Stimulated activated CD8-positive, alpha-beta memory T cell treated with anti-CD3 and anti-CD28 coated beads, Interleukin-7, amount 100 ng/mL, for 4 hours (primary cell): ENCODE data around the gene SUPT4H1.
"Not testable (repeated sequence)": the region's sequence is repeated elsewhere in the genome, so short reads cannot be mapped to it uniquely, and the experiment has no call there.

ENCODE experiments used
- DNase-seq, 2 donors: peaks; one replicate each; pipeline ENCODE4 v3.0.0-alpha.2; 2020; ENCODE audit warnings: low read depth in 2 of 2

The SUPT4H1 gene

GRCh38 chr17:58351831-58352595 is at the start of gene SUPT4H1:
SUPT4H1 (minus strand) TSS chr17:58352201; CDS start chr17:58352135, 66 bp downstream.
- DNase-seq = peak; percentile 82 to 89

GRCh38 chr17:58401287-58401686 is 49.3 kb upstream of the SUPT4H1 start:
- DNase-seq = no peak

DNA sequence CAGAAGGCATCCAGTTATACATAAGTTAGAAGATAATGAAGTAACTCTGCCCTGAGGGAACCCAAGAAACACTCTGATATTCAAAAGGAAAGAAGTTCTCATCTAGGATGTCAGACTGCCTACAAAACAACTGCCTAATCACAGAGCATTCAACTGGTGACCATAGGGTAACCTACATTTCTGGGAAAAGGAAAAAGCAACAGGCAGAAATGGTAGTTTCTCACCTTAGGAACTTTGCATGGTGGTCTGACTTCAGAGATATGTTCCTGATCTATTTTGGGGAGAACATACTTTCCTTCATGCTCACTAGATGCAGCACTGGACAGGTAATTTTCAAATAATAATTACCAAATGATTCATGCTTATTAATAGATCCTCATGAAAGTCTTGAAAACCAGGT is 48.8 kb upstream of the SUPT4H1 start:
- DNase-seq = no peak

DNA sequence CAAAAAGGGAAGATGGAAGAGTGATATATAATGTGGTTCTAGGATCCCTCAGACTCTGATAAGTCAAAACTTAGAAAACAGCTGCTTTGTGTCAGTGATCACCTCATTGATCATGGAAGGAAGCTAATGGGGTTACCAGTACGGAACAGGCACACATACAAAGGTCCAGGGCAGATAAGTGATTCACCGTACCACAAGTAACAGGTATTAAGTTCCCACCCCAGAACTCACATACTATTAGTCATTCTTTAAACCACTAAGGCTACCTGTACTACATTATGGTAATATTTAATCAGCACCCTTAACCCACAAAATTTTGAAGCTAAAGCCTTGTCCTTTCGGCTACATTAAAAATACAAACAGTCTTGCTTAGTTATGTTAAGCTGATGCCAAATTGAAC is 48.0 kb upstream of the SUPT4H1 start:
- no peak for DNase-seq

GRCh38 chr17:58398574-58399266 is 46.7 kb upstream of the SUPT4H1 start:
- DNase-seq = no peak

GRCh38 chr17:58397421-58397820 is 45.4 kb upstream of the SUPT4H1 start:
- not testable (repeated sequence) for DNase-seq

GRCh38 chr17:58396173-58396572 is 44.2 kb upstream of the SUPT4H1 start:
- no peak for DNase-seq

DNA sequence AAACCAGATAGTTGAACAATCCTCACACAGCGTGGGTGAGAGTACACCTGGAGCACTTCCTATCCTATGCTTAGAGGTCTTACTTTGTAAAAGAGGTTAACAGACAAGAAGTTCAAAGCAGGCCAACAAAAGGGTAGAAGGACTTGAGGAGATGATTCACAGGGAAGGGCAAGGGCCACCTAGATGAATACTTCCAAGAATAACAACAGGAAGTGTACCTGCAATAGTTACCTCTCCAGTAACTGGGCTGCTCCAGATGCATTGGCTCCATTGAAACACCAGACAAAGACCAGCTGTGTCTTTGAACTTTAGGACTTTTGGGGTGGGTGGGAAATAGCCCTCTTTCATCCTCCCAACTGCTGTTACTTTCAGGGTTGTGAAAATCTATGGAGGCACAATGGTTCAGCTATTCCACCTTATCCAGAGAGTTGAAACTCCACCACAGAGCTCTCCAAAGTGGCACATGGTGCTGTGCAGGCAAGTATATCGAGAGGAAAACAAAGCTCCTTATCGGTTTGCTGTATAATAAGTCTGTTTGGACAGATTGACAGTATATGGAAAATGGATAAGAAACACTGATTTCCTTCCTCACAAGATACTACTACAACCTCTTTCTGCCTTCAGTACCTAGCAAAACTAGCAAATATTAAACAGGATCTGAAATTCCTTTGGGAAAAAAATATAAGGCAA is 42.7 kb upstream of the SUPT4H1 start:
- DNase-seq = no peak

DNA sequence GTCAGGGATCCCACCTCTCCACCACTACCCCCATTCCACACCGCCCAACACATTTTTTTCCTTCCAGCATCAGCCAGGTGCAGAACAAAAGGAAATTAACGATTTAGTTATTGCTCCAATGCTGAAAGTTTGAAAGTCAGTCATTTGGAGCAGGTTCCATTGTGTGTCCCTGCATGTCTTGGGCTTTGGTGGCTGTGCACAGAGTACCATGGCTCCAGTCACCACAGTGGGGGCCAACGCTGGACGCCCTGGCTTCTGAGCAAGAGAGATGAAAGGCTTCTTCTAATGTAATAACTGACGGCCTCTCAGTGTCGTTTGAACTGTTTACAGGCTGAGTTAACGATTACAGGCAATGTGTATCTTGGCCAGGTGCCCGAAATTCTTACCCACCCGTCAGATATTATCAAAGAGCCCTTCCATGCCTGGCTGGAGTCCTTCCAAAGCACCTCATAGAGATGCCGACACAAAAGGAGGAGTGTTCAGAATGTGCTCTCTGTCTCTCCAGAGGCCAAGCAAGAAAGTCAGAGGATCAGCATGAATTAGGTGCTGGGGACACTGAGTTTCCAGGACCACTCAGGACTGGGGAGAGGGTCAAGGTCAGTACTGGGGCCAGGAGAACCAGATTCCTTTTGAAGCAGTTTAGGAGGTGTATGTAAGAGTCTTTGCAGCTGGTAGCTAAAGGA is 39.4 kb upstream of the SUPT4H1 start:
- DNase-seq = no peak

DNA sequence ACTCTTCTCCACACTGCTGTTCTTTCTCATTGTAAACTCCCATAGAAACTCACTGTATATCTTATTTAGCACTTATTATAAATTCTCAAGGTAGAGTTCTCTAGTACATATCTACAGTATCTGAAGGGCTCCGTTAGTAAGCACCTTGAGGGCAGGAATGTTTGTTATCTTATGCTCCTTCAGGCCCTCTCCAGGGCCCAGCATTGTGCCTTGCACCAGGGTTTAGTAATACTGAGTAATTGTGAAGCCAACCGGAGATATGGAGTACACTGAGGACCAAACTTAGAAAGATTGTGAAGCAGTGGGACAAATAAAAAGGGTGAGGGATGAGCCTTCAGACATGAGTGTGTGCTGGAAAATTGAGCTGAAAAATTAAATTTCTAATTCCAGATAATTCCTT is 38.9 kb upstream of the SUPT4H1 start:
- no peak for DNase-seq

- no peak for DNase-seq
These were observed 36.5 kb upstream of the SUPT4H1 start for GRCh38 chr17:58388302-58389190.

DNA sequence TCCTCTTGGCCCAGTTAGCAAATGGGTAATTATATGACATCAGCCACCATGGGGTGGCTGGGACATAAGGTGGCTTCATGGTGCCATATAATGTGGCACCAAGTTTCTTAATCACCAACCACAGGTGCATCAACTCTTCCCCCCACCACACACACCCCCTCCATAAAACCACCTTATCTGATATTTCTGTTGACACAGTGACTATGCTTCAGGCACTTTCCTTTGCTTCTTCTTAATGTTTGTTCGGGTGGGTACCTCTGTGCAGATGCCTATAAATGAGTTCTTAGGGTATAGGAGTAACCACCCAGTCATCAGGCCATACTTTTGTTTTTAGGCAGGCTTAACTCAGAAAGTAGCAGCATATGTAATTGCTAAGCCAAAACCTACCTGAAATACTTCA is 35.8 kb upstream of the SUPT4H1 start:
- DNase-seq = no peak

GRCh38 chr17:58386708-58387107 is 34.7 kb upstream of the SUPT4H1 start:
- no peak for DNase-seq

DNA sequence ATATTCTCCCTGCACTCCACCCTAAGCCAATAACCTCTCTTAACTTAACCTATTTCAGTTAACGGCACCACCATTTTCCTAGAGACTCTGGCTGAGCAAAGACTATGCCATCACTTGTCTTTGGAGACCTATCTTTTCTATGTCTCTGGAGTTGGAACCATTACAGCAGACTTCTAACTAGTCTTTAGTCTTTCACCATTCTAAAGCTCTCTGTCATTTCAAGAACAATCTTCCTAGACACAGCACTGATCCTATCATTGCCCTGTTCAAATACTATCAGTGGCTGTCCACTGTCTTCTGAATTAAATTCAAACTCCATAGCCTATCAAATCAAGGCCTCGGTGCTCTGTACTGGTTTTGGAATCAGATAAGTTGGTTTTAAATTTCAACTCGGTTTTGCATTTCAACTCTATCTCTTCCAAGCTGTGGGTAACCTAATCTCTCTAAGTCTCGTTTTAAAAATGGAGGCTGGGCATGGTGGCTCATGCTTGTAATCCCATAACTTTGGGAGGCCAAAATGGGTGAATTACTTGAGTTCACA is 33.4 kb upstream of the SUPT4H1 start:
- no peak for DNase-seq

- DNase-seq = no peak
These were observed 32.9 kb upstream of the SUPT4H1 start for GRCh38 chr17:58384897-58385296.

- no peak for DNase-seq
These were observed 32.0 kb upstream of the SUPT4H1 start for GRCh38 chr17:58383892-58384462.

- DNase-seq = no peak
These were observed 30.9 kb upstream of the SUPT4H1 start for GRCh38 chr17:58382872-58383242.

- DNase-seq = no peak
These were observed 30.3 kb upstream of the SUPT4H1 start for GRCh38 chr17:58382108-58382871.

DNA sequence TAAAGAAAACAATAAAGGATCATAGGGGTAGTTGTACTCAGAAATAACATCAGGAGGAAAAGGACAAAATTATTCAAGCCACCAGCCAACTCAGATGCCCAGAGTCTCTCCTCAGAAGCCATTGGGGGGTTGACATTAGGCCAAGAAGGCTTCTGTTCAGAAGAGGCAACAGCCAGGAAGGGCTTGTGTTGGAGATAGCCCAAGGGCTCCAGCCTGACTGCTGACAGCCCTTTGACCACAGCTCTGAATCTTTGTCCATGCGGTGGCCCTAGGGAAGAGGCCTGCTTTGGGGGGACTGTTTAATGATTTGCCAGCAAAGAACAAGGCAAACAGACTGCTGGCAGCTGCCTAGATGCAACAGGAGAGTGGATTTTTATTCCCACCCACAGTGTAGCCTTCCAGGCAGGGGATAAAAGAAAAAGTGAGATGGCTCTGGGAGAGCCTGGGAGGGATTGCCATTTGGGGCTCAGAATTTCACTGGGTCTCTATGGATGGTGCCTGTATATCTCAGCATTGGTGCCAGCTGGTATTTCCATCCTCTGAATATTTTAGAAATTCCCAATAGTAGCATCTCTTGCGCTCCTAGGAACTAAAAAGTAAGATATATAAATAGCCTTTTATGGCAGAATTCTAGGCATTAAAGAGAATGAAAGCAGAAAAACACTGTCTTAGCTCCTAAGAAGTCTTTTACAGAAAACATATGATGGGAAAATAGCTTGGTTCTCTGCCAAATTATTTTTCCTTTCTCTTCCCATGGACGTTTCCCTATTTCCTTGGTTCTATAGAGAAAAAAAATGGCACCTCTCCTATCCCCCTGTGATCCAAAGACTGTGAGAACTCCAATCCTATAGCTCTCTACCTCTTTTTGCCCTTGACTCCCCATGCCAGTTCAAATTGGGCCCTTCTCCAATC is 29.4 kb upstream of the SUPT4H1 start:
- DNase-seq = no peak
